Skin of body (tissue), 2 donors: ENCODE measurements around the gene LCN12. TPM values are rescaled to one million over a fixed set of nuclear protein-coding genes. Genes with fewer than 3 reads are reported as not detected.
A peak's percentile ranks its signal among the peaks of the same experiment; 100 is the strongest.

ENCODE experiments used
- DNase-seq: peaks from one replicate; lab custom pipeline; 2025; lab: John Stamatoyannopoulos, UW
- total RNA-seq: library from RNA; depleted of rRNA; stranded (reverse); fragments of >200 nt; gene quantifications from one replicate; pipeline ENCODE4 v1.2.3, GENCODE V29; 2014

LCN12 gene
- total RNA-seq, 1 donor from 2014 or later, result not detected

DNA sequence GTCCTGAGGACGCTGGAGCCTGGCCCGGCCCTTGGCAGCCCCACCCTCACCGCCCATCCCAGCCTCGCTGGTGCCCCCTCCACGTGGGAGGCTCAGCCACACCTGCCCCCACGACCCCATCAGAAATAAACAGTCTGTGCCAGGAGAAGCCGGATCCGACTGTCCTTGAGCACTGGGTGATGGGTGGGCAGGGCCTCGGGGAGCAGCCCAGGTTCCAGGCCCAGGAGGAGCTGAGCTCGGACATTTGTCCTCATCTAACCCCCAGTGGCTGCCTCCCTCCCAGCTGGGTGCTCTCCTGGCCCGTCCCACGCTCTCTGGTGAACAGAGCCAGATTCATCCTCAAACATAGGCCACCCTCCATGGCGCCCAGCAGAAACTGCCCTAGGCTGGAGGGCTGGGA is 20.7 kb downstream of the LCN12 start:
- no peak for DNase-seq

DNA sequence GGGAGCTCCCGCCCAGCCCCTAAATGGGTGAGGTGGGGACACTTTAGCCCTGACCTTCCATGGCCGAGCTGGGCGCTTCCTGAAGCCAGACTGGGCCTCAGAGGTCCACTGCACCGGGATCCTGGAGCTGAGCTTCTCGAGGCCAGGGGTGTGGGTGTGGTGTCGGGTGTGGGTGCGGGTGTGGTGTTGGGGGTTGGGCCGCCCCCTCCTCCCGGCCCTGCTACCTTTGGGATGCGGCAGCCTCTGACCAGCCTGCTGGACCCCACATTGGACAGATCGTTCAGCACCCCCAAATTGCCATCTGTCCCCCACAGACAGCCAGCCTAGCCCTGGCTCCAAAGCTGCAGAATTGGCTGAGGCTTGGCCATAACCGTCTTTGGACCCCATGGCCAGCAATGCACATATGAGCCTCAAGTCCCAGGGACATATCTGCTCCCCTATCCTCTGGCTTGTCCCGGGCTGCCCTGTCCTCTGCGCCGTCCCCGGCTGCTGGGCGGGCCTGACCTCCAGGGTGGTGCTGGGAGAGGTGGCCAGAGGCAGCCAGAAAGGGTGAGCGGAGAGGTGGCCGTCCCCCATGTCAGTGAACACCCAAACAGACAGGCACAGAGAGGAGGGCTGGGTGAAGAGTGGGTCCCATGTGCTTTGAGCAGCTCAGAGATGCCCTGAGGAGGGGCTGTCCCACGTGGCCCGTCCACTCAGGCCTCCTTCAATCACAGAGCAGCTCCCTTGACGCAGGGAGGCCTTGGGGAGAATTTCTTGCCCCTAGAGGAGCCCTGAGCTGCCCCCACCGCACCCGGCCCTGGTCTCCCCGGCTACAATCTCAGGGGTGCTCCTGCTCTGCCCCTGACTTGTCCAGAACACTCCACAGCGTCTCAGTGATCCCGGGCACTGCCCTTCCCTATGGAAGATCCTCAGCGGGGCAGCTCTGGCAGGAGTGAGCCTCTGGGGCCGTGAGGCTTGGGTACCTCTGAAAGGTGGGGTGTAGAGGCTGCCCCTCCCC is 21.8 kb downstream of the LCN12 start:
- no peak for DNase-seq

DNA sequence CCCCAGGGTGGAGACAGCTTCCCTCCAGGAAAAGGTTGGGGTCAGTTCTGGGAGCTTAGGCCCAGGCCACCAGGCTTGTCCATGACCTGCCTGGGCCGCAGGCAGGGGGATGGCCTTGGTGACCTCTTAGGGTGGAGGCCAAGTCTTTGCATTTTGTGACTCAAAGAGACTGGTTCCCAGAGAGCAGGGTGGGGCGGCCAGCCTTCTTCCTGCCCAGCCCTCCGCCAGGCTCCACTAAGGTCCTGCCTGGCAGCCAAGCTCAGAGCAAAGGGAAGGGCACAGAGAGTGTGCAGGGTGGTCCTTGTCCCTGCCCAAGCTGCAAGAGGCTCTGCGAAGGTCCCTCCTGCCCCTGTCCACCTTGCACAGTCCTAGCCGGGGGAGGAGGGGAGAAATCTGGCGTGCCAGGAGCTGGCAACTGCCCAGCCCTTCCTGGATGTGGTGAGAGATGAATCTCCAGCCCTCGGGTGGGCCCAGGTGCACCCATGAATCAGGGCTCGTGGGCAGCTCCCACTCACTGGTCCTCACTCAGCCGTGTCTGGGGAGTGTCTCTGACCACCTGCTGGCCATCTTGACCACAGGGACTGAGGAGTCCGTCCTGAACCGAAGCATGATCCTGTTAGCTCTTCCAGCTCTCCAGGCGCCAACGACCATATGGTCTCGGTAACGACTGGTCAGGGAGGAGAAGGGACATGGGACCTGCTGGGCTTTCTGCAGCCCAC is 22.9 kb downstream of the LCN12 start:
- no peak for DNase-seq

DNA sequence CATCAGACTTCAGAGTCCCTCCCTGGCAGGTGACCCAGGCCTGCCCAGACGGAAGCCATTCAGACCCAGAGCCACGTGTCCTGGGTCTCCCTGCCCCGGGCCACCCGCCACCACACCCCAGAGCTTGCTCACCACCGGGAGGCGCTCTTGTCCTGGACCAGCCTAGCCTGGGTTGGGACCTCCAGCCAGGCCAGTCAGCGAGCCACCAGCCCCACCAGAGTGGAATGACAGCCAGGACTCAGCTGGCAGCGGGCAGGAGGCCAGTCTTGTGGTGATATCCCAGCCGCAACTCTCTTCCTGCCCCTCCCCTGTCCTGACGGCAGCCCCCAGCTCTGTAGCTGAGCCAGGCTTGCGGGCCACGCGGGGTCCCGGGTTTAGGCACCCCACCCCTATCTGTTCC is 23.6 kb downstream of the LCN12 start:
- no peak for DNase-seq

DNA sequence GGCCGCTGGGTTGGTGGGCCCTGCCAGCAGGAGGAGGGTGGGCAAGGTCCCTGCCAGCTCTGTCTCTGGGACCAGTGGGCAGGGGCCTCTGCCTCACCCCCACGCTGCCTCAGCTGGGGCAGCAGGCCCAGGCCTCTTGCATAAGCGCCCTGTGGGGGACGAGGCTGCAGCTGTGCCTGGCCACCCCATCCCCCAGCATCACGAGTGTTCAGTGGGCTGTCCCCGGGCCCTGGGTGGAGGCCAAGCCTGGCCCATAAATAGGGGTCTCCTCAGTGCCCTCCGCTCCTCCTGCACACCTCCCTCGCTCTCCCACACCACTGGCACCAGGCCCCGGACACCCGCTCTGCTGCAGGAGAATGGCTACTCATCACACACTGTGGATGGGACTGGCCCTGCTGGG is 25.1 kb downstream of the LCN12 start, which contains the start of gene PTGDS:
PTGDS (plus strand) TSS at position 282 of the 400 bp plus-strand sequence; CDS start at position 357, 75 bp downstream.
- DNase-seq, result no peak

DNA sequence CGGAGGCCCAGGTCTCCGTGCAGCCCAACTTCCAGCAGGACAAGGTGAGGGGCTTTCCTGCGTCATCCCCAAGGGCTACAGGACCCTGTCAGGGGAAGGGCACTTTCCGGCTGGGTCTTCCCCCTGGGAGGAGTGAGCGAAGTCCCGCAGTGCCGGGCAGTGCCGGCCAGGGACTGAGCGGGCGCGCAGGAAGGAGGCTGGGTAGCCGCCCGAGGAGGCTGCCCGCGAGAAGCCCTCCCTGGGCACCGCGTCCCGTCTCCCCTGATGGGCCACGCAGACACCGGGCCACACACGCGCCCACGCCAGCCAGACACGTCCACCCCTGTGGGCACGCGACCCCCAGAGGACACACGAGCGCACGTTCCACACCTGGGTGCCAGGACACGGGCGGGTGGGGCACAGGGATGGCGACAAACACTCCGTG is 25.6 kb downstream of the LCN12 start:
- DNase-seq, result no peak

DNA sequence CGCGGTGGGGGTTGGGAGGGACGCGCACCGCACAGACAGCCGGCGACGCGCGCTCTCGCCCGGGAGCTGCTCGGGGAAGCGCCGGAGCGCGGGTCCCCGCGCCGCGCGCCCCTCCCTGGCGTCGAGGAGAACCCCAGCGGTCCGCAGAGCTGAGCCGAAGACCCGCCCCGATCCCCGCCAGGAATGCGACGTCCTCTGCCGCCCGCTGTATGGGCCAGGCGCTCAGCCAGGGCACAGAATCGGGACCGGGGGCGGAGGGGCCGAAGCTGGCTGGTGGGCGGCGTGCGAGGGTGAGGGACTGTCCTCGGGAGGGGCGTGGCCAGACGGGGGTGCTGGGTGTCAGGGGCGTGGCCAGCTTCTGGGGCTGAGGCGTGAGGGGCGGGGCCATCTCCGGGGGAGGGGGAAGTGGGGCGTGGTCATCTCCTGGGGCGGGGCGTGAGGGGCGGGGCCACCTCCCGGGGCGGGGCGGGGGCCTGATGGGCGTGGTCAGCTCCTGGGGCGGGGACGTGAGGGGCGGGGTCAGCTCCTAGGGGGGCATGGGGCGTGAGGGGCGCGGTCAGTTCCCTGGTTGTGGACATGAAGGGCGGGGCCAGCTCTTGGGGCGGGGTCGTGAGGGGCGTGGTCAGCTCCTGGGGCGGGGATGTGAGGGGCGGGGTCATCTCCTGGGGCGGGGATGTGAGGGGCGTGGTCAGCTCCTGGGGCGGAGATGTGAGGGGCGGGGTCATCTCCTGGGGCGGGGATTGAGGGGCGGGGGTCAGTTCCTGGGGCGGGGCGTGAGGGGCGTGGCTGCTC is 26.2 kb downstream of the LCN12 start:
- DNase-seq, result peak; percentile 50

DNA sequence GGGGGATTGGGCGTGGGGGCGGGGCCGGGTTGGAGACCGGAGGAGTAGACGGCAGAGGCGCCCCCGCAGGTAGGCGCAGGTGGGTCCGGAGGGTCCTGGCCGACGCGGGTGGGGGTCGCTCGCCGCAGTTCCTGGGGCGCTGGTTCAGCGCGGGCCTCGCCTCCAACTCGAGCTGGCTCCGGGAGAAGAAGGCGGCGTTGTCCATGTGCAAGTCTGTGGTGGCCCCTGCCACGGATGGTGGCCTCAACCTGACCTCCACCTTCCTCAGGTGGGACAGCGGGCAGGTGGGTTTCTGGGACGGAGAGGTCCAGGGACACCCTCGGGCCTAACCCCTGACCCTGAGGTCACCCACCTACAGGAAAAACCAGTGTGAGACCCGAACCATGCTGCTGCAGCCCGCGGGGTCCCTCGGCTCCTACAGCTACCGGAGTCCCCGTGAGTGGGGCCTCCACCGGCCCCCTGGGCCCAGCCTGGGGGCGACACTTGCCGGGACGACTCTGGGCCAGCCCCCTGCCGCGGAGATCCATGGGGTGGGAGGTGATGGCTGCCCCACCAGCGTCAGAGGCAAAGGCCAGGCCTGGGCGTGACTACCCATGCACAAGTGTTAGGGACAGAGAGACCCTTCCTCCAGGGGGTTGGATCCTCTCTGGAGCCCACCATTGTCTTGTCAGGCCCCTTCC is 26.9 kb downstream of the LCN12 start:
- no peak for DNase-seq

DNA sequence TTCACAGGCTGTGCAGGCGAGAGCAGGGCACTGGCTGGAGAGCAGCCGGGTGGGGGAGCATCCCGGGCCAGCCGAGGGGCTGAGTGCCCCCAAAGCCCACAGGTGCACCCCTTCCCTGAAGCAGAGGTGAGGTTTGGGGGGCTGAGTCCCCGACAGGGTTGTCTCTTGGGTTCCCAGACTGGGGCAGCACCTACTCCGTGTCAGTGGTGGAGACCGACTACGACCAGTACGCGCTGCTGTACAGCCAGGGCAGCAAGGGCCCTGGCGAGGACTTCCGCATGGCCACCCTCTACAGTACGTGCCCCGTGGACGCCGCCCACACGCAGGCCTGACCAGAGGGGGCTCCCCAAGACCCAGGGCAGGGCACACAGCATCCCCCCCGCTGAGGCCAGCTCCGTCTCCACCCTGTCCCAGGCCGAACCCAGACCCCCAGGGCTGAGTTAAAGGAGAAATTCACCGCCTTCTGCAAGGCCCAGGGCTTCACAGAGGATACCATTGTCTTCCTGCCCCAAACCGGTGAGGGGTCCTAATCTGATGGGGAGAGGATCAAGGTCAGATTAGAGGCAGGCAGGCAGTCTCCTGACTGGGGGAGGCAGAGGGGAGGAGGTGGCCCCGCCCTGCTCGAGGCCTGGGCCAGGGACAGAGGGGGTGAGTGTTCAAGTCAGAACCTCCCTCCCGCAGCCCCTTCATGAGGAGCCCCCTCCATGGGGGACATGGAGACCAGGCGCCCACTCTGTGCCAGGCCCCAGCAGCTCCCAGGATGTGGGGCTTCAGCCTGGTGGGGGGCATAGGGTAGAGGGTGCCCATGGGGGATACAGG is 27.9 kb downstream of the LCN12 start:
- no peak for DNase-seq

DNA sequence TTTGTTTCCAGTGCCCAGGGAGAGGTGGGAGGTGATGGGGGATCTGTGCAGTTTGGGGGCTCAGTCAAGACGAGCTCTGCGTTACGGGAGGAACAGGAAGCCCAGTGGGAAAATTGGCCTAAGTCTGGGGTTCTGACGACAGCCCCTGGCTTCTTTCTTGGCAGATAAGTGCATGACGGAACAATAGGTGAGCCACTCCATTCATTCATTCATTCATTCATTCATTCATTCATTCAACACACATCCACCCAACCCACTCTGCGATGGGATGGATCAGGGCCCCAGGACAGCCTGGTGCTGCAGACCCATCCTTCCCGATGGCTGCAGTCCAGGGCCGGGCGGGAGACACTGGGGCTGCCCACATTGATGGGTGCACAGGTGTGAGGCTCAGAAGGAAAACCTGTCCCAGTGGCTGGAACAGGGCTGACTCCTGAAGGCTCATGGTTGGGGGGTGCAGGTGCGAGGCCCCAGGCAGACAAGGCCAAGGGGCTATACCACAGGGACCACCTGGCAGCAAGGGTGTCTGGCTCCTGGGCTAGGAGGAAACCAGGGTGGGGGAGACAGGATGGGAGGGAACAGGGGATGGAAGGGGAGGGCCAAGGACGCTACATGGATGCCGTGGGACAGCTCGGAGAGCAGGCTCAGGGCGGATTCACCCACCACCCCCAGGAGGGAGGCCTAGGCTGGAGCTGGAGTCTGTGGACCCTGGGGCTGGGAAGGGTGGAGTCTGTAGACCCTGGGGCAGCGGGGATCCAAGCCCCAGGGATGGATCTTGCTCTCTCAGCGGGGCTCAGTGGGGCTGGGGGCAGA is 28.8 kb downstream of the LCN12 start:
- no peak for DNase-seq

DNA sequence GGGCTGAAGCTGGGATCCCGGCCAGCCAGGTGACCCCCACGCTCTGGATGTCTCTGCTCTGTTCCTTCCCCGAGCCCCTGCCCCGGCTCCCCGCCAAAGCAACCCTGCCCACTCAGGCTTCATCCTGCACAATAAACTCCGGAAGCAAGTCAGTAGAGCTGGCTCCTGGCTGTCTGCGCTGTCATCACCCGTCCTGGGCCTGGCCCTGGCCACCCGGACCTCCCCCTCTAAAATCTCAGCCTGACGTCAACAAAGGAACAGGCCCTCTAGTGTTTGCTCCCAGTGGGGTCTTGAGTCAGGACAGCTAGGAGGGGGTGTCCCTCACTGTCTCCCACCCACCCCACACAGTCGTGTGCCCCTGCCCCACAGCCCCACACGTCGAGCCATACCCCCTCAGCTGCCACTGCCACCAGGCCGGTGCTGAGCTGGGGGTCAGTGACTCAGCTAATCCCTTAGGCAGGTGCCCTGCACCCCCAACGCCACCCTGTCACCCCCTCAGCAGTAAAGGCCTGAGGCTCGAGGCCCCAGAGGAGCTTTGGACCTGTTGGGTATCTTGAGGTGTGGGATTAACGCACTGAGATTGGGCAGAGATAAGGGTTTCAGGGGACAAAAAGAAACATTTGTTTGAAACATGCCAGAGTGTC is 29.6 kb downstream of the LCN12 start:
- DNase-seq, result no peak

DNA sequence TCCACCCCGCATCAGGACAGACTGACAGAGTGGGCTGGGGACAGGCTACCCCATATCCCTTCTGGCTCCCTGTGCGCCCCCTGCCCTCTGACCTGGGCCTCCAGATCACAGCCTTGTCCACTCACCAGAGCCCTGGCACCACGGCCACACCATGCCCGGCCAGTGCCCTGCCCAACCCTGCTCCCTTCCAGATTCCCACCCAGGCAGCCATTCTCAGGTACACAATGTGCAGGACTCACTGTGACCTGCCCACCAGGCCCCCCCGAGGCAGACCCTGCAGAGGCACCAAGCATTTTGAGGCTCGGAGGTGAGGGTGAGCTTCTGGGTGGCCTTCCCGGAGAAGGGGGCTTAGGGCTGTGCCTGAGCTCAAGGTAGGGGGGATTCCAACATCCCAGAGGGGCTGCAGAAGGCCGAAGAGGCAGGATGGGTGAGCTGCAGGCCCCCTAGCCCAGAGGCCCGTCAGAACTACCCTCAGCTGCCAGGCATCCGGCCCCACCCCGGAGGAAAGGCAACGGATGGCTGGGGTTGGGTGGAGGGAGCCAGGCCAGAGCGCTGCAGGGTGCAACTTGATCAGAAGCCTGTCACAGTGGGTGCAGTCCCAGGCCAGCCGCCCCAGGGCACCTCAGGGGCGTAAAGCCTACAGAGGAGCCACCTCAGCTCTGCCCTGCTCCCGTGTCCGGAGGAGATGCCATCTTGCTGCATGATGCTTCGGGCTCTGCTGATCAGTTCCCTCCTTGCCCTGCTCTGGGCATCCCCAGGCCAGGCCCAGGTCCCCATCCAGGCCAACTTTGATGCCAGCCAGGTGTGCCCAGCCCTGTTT is 30.4 kb downstream of the LCN12 start, which contains the start of gene LCNL1:
LCNL1 (plus strand) TSS at position 762 of the 820 bp plus-strand sequence. CDS start 594 bp downstream, outside the sequence.
- DNase-seq, result no peak

DNA sequence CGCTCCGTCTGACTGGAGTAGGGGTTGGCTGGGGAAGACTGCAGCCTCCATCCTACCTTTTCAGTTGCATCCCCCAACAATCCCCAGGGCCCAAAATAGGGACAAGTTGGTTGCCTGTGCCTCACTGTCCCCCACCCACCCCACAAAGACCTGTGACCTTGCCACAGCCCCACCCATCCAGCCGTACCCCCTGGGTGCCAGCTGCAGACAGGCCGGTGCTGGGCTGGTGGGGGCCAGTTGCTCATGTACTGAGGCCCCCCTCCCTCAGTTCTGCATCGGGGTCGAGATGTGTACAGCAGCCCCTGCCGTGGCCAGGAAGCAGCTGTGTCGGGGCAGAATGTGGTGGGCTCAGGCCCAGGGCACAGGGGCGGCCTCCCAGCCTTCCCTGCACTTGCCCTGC is 31.1 kb downstream of the LCN12 start:
- DNase-seq, result no peak

DNA sequence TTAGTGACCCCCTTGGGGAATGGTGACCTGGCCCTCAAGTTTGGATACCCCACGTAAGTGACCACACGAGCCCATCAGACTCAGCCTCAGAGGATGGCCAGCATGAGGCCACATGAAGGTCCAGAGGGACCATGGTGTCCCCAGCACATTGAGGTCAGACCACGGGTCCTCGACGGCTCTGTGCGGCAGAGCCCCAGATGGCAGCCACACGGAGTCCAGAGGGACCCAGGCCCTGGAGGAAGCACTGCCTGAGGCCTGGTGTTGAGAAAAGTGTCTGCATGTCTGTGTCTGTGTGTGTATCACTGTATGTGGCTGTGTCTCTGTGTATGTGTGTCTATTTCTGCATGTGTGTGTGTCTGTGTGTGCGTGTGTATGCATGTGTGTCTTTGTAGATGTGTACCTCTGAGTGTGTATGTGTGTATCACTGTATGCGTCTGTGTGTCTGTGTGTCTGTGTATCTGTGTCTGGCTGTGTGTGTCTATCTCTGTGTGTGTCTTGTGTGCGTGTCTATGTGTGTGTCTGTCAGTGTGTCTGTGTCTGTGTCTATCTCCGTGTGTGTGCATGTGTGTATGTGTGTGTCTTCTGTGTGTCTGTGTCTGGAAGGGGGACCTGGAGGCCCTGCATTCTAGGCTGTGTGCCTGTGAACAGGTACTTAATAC is 31.7 kb downstream of the LCN12 start:
- no peak for DNase-seq

DNA sequence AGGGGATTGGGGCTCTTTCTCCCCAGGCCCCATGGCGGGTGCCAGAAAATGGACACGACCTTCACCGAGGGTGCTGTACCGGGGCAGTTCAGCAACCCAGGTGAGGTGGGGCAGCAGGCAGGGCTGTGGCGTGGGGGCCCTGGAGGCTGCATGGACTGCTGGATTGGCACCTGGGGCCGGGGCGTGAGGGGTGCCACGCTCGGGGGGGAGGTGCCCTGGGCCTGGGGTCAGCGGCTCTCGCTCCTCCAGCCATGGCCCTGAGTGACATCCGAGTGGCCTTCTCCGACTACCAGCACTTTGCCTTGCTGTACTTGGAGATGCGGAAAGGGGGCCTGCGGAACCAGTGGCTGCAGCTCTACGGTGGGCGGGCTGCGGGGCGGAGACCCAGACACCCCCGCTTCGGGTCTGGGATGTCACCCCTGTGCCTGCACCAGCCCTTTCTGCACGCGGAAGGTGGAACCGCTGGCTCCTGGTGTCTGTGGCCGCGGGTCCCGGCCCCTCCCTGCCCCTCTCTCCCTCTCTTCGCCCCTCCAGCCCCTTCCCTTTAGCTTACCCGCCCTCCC is 32.5 kb downstream of the LCN12 start:
- no peak for DNase-seq

DNA sequence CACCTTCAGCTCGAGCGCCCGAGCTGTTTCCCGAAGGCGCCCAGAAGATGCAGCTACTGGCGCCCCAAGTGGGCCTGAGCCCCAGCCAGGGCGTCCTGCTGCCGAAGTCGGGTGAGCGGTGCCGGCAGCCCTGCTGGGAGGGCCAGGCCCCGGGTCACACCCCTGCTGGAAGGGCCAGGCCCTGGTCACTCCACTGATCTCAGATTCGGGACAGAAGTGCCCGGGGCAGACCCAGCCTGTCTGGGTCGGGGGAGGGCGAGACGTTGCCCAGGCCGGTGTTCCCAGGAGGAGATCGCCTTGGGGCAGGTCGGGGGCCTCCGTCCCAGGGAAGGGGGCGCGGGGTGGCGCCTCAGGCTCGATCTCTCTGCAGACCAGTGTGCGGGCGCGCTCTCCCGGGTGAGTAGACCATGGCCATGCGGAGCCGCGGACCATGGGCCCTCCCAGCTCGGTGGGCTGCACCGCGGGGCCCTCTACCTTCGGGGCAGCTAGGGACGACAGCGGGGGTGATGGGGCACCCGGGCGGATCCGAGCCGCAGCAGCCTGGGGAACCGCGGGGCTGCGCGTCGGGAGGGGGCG is 33.0 kb downstream of the LCN12 start:
- no peak for DNase-seq
